HL-60 (cell line): ENCODE measurements around the gene MALT1.

Experiments
- GABPA ChIP-seq: IDR thresholded peaks from 2 replicates; pipeline ENCODE4 v1.6.1; 2012; ENCODE audit warnings: low read depth
- POLR2AphosphoS5 ChIP-seq: IDR thresholded peaks from 2 replicates; pipeline ENCODE4 v1.6.1; 2012; ENCODE audit warnings: low read depth
- SPI1 ChIP-seq: IDR thresholded peaks from 2 replicates; pipeline ENCODE4 v1.6.1; 2012; ENCODE audit warnings: low read depth, mild to moderate bottlenecking, borderline replicate concordance
- TF ChIP-seq, protein P1 (sequence below): IDR thresholded peaks from one replicate; pipeline ENCODE4 v1.5.1; 2011; ENCODE audit warnings: low read length, control low read depth, inconsistent platforms; ENCODE audit not compliant: insufficient read depth
- TF ChIP-seq, protein P2 (sequence below): IDR thresholded peaks from 2 replicates; pipeline ENCODE4 v1.6.1; 2012; ENCODE audit warnings: low read depth; ENCODE audit not compliant: insufficient replicate concordance

DNA sequence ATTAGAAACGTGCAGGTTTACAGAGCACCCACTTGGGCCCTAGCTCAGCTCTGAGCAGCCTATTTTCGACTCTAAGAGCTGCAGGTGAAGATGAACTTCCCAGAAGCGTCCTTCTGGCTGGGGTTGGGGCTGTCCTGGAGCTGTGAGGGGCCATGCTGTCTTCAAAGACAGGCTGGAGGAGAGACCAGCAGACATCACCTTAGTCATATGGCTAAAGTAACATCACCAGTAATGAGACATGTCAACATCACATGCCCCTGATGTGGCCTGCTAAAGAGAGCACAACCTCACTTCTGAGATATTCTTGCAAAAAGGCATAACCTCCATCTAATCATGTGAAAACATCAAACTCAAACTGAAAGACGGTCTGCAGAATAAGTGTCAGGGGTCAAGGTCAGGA, 106.2 kb downstream of the MALT1 start:
- TF ChIP-seq, protein P1, sequence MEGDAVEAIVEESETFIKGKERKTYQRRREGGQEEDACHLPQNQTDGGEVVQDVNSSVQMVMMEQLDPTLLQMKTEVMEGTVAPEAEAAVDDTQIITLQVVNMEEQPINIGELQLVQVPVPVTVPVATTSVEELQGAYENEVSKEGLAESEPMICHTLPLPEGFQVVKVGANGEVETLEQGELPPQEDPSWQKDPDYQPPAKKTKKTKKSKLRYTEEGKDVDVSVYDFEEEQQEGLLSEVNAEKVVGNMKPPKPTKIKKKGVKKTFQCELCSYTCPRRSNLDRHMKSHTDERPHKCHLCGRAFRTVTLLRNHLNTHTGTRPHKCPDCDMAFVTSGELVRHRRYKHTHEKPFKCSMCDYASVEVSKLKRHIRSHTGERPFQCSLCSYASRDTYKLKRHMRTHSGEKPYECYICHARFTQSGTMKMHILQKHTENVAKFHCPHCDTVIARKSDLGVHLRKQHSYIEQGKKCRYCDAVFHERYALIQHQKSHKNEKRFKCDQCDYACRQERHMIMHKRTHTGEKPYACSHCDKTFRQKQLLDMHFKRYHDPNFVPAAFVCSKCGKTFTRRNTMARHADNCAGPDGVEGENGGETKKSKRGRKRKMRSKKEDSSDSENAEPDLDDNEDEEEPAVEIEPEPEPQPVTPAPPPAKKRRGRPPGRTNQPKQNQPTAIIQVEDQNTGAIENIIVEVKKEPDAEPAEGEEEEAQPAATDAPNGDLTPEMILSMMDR = no peak
- no peak for TF ChIP-seq POLR2AphosphoS5
- TF ChIP-seq, protein P2, sequence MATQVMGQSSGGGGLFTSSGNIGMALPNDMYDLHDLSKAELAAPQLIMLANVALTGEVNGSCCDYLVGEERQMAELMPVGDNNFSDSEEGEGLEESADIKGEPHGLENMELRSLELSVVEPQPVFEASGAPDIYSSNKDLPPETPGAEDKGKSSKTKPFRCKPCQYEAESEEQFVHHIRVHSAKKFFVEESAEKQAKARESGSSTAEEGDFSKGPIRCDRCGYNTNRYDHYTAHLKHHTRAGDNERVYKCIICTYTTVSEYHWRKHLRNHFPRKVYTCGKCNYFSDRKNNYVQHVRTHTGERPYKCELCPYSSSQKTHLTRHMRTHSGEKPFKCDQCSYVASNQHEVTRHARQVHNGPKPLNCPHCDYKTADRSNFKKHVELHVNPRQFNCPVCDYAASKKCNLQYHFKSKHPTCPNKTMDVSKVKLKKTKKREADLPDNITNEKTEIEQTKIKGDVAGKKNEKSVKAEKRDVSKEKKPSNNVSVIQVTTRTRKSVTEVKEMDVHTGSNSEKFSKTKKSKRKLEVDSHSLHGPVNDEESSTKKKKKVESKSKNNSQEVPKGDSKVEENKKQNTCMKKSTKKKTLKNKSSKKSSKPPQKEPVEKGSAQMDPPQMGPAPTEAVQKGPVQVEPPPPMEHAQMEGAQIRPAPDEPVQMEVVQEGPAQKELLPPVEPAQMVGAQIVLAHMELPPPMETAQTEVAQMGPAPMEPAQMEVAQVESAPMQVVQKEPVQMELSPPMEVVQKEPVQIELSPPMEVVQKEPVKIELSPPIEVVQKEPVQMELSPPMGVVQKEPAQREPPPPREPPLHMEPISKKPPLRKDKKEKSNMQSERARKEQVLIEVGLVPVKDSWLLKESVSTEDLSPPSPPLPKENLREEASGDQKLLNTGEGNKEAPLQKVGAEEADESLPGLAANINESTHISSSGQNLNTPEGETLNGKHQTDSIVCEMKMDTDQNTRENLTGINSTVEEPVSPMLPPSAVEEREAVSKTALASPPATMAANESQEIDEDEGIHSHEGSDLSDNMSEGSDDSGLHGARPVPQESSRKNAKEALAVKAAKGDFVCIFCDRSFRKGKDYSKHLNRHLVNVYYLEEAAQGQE = no peak
- TF ChIP-seq SPI1 = no peak
- TF ChIP-seq GABPA = no peak
